Panc1 (cell line): ENCODE measurements around the gene PPP1R7.

Experiments used
- TF ChIP-seq, protein P1 (sequence below): fragments of 450-650 bp; IDR thresholded peaks from 2 replicates; pipeline ENCODE4 v1.5.1; 2017; ENCODE audit warnings: mild to moderate bottlenecking
- TF ChIP-seq, protein P2 (sequence below), 2 experiments: IDR thresholded peaks; 2 replicates each; pipeline ENCODE4 v1.6.1; 2011 to 2012; ENCODE audit warnings: low read depth in 2 of 2, control low read depth in 1 of 2, low read length in 1 of 2, mild to moderate bottlenecking in 1 of 2, moderate library complexity in 1 of 2; ENCODE audit not compliant: insufficient read depth in 1 of 2

DNA sequence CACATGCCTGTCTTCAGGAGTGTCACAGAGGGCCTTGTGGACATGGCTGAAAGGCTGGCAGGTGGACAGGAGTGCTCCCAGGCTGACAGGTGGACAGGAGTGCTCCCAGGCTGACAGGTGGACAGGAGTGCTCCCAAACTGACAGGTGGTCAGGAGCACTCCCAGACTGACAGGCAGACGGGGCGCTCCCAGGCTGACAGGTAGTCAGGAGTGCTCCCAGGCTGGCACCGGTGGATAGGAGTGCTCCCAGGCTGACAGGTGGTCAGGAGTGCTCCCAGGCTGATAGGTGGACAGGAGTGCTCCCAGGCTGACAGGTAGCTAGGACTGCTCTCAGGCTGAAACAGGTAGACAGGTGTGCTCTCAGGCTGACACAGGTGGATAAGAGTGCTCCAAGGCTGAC is 54.8 kb downstream of the PPP1R7 start:
- TF ChIP-seq, protein P1, sequence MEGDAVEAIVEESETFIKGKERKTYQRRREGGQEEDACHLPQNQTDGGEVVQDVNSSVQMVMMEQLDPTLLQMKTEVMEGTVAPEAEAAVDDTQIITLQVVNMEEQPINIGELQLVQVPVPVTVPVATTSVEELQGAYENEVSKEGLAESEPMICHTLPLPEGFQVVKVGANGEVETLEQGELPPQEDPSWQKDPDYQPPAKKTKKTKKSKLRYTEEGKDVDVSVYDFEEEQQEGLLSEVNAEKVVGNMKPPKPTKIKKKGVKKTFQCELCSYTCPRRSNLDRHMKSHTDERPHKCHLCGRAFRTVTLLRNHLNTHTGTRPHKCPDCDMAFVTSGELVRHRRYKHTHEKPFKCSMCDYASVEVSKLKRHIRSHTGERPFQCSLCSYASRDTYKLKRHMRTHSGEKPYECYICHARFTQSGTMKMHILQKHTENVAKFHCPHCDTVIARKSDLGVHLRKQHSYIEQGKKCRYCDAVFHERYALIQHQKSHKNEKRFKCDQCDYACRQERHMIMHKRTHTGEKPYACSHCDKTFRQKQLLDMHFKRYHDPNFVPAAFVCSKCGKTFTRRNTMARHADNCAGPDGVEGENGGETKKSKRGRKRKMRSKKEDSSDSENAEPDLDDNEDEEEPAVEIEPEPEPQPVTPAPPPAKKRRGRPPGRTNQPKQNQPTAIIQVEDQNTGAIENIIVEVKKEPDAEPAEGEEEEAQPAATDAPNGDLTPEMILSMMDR, result no peak
- TF ChIP-seq, protein P2, sequence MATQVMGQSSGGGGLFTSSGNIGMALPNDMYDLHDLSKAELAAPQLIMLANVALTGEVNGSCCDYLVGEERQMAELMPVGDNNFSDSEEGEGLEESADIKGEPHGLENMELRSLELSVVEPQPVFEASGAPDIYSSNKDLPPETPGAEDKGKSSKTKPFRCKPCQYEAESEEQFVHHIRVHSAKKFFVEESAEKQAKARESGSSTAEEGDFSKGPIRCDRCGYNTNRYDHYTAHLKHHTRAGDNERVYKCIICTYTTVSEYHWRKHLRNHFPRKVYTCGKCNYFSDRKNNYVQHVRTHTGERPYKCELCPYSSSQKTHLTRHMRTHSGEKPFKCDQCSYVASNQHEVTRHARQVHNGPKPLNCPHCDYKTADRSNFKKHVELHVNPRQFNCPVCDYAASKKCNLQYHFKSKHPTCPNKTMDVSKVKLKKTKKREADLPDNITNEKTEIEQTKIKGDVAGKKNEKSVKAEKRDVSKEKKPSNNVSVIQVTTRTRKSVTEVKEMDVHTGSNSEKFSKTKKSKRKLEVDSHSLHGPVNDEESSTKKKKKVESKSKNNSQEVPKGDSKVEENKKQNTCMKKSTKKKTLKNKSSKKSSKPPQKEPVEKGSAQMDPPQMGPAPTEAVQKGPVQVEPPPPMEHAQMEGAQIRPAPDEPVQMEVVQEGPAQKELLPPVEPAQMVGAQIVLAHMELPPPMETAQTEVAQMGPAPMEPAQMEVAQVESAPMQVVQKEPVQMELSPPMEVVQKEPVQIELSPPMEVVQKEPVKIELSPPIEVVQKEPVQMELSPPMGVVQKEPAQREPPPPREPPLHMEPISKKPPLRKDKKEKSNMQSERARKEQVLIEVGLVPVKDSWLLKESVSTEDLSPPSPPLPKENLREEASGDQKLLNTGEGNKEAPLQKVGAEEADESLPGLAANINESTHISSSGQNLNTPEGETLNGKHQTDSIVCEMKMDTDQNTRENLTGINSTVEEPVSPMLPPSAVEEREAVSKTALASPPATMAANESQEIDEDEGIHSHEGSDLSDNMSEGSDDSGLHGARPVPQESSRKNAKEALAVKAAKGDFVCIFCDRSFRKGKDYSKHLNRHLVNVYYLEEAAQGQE (IDR thresholded peaks at IDR 0.05; ENCODE audit: insufficient read depth in 1 of 2, low read depth in 2 of 2, low read length in 1 of 2), result no peak
